LNCAP (cell line): ENCODE measurements around the gene COL5A3.

Experiments
- CTCF ChIP-seq: fragments of 450-650 bp; IDR thresholded peaks from 2 replicates; pipeline ENCODE4 v1.5.1; 2017; ENCODE audit warnings: mild to moderate bottlenecking

Gene COL5A3

DNA sequence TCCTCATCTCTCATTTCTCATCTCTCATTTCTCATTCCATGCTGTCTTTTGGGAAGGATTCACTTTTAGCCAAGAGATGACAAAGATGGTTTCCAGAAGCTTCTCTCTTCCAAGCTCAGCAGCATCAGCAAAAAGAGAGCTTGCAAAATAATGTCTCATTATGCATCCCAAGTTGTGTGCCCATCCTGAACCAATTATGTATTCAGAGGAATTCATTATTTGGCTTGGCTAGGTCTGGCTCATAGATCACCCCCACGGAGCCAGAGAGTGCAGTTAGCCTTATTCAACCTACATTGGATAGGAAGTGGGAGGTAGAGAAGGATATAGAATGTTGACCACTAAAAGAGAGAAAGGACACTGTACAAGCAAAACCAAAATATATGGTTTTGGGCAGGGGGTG, 68.6 kb downstream of the COL5A3 start:
- no peak for TF ChIP-seq CTCF

GRCh38 chr19:9941231-9941630, 69.1 kb downstream of the COL5A3 start:
- no peak for TF ChIP-seq CTCF

- no peak for TF ChIP-seq CTCF
These were observed 69.5 kb downstream of the COL5A3 start for GRCh38 chr19:9940778-9941177.

- TF ChIP-seq CTCF, result no peak
These were observed 70.9 kb downstream of the COL5A3 start for GRCh38 chr19:9939301-9939913.

DNA sequence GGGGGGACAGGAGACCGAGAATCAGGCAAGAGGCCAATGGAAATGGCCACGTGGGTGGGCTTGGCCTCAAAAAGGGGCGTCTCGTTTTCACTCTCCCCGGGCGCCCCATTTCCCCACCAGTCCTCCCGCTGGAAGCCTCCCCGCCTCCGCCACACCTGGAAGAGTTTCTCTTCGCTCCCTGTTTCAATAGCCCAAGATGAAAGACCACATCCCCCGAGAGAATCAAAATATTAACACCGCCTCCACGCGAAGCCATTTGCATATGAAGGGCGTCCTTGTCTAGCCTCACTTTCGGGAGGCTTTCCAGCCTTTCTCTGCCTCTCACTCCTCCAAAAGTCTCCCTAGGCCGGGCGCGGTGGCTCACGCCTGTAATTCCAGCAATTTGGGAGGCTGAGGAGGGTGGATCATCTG, 73.3 kb downstream of the COL5A3 start:
- TF ChIP-seq CTCF, result no peak

DNA sequence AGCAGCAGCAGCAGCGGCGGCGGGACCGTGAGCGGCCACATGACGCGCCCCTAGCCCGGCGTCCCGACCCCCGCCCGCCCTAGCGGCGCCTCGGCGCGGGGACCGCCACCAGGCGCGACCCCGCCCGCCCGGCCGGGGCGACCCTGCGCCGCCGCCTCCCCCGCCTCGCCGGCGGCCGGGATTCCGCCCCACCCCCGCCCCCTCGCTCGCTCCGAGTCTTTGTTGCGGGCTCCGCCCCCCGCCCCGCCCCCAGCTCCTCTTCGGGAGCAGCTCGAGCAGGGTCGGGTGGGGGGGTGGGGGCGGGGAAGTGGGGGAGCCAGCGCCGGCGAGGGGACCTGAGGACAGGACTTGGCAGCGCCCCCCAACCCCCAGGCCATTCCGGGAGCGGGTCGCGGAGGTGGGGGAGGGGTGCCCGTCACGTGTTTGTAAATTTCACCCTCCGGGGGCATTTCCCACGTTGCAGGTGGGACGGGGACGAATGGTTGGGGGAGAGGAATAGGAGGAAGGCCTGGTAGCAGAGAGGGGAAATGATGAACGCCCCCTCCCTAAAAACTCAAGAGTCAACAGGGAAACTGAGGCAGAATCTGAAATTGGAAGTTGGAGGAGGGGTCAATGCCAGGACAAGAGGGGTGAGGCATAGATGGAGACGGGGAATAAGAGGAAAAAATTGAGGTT, 73.8 kb downstream of the COL5A3 start, which contains the start of gene OLFM2:
Gene OLFM2, minus strand, starts transcription at position 190 of the 675 bp plus-strand sequence. Its CDS starts 149 bp downstream, at position 41.
- no peak for TF ChIP-seq CTCF

GRCh38 chr19:9935506-9936325, 74.6 kb downstream of the COL5A3 start:
- TF ChIP-seq CTCF, result no peak
